GM12872 (cell line): Measurements from ENCODE around the gene KIF26B.

Experiments
- CTCF ChIP-seq: IDR thresholded peaks from 3 replicates; pipeline ENCODE4 v1.5.1; 2011; ENCODE audit warnings: low read depth, mild to moderate bottlenecking, low read length, moderate library complexity; ENCODE audit not compliant: insufficient read depth

The KIF26B gene

DNA sequence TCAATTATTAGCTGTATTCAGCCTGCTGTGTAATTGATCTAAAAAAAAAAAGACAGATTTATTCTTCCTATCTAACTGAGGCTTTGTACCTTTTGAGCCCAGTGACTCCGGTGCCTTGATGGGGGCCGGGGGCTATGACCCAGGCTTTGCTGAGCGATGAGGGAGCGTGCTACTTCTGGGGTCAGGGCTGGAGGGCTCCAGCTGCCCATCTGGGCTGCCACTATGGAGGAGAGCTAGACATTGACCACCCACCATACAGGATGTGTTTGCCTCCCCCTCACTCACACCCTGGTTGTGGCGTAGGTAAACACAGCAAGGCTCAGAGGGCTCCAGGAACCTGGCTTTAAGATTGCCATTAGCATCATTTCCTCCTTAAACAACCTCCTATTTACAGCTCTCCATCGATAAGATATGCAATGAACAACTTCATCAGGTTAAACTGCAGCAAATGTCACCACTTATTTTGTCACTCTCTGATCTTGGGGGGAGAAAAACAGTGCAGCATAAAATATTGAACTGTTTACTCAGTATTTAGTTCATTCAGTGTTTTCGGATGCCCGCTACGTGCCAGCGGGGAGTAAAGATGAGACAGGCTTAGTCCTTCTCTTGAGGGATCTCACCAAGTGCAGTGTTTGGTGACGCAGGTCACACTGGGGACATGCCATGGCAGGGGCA is 231.6 kb downstream of the KIF26B start:
- no peak for TF ChIP-seq CTCF

- TF ChIP-seq CTCF, result no peak
Measured at GRCh38 chr1:245388687-245389086, 233.9 kb downstream of the KIF26B start.

- no peak for TF ChIP-seq CTCF
Measured at GRCh38 chr1:245389873-245390272, 235.1 kb downstream of the KIF26B start.

- TF ChIP-seq CTCF, result no peak
Measured at GRCh38 chr1:245390975-245391374, 236.2 kb downstream of the KIF26B start.

- no peak for TF ChIP-seq CTCF
Measured at GRCh38 chr1:245393694-245394093, 238.9 kb downstream of the KIF26B start.

- no peak for TF ChIP-seq CTCF
Measured at GRCh38 chr1:245395680-245396079, 240.9 kb downstream of the KIF26B start.

DNA sequence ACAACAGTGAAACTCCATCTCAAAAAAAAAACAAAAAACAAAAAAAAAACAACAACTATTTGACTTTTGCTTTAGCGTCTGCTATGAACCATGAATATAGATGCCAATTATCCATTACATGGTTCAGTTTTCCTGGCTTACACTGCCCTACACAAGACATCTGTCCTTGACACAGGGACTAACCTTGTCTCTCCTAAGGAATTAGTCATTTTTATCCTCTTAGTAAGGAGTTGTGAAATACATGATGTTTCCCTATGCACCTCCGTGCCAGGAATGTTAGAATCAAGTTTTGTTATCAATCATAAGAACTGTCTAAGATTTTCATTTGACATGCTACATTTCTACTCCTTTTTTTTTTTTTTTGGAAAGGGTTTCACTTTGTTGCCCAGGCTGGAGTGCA is 241.8 kb downstream of the KIF26B start:
- no peak for TF ChIP-seq CTCF

- TF ChIP-seq CTCF, result no peak
Measured at GRCh38 chr1:245397771-245398170, 243.0 kb downstream of the KIF26B start.
